OCI-LY1 (cell line): ENCODE data around the gene MINK1.

Experiments used
- H2AFZ ChIP-seq: fragments of 200-600 bp; sonication (generic), shearing (Covaris generic); 2 replicates; pipeline ENCODE4 v1.6.0; 2014; ENCODE audit warnings: antibody characterized with exemption, mild to moderate bottlenecking, low read length
- H3F3A ChIP-seq: fragments of 200-600 bp; sonication (generic), shearing (Covaris generic); 2 replicates; pipeline ENCODE4 v1.6.0; 2014; ENCODE audit warnings: mild to moderate bottlenecking, antibody characterized with exemption, low read length, moderate library complexity; ENCODE audit not compliant: insufficient read depth
- H3K27ac ChIP-seq: fragments of 200-600 bp; sonication (generic); 2 replicates; pipeline ENCODE4 v1.5.1; 2014; ENCODE audit warnings: low read length, mixed run types, mild to moderate bottlenecking, low read depth; ENCODE audit not compliant: poor library complexity, severe bottlenecking
- H3K27me3 ChIP-seq: fragments of 200-600 bp; sonication (generic); 2 replicates; pipeline ENCODE4 v1.6.0; 2014; ENCODE audit warnings: antibody characterized with exemption, mild to moderate bottlenecking, low read length, moderate library complexity; ENCODE audit not compliant: insufficient read depth
- H3K36me3 ChIP-seq: fragments of 200-600 bp; sonication (generic); 2 replicates; pipeline ENCODE4 v1.6.1; 2014; ENCODE audit warnings: mild to moderate bottlenecking, antibody characterized with exemption, low read length, moderate library complexity, mixed read lengths; ENCODE audit not compliant: insufficient read depth
- H3K4me1 ChIP-seq: fragments of 200-600 bp; sonication (generic); 2 replicates; pipeline ENCODE4 v1.5.1; 2014; ENCODE audit warnings: mild to moderate bottlenecking, low read length, moderate library complexity; ENCODE audit not compliant: insufficient read depth, severe bottlenecking
- H3K4me2 ChIP-seq: fragments of 200-600 bp; sonication (generic), shearing (Covaris generic); 2 replicates; pipeline ENCODE4 v1.6.1; 2014; ENCODE audit warnings: low read length
- H3K4me3 ChIP-seq: fragments of 200-600 bp; sonication (generic); 2 replicates; pipeline ENCODE4 v1.5.1; 2014; ENCODE audit warnings: low read length, low read depth, mild to moderate bottlenecking, mixed read lengths; ENCODE audit not compliant: poor library complexity, severe bottlenecking
- H3K79me2 ChIP-seq: fragments of 200-600 bp; shearing (Covaris generic); 2 replicates; pipeline ENCODE4 v1.6.1; 2016; ENCODE audit warnings: mixed run types, low read length, mixed read lengths; ENCODE audit not compliant: insufficient read depth
- H3K9ac ChIP-seq: fragments of 200-600 bp; sonication (generic), shearing (Covaris generic); 2 replicates; pipeline ENCODE4 v1.6.1; 2014; ENCODE audit warnings: mild to moderate bottlenecking, low read length, mixed read lengths
- H3K9me2 ChIP-seq: fragments of 200-600 bp; sonication (generic), shearing (Covaris generic); 2 replicates; pipeline ENCODE4 v1.6.1; 2014; ENCODE audit warnings: low read depth, mild to moderate bottlenecking, low read length, mixed read lengths
- H3K9me3 ChIP-seq: fragments of 200-600 bp; shearing (Covaris generic); 2 replicates; pipeline ENCODE4 v1.6.1; 2014; ENCODE audit warnings: low read length, mixed read lengths
- H4K20me1 ChIP-seq: fragments of 200-600 bp; sonication (generic), shearing (Covaris generic); 2 replicates; pipeline ENCODE4 v1.6.0; 2016; ENCODE audit warnings: mild to moderate bottlenecking, low read length; ENCODE audit not compliant: insufficient read depth
- CTCF ChIP-seq: fragments of 200-600 bp; sonication (generic), shearing (Covaris generic); IDR thresholded peaks from 2 replicates; pipeline ENCODE4 v1.5.1; 2017; ENCODE audit warnings: mild to moderate bottlenecking, antibody characterized with exemption, low read length, moderate library complexity, mixed read lengths
- EZH2 ChIP-seq: fragments of 200-600 bp; sonication (generic), shearing (Covaris generic); IDR thresholded peaks from 2 replicates; pipeline ENCODE4 v1.8.0; 2017; ENCODE audit warnings: borderline replicate concordance, mixed run types, mild to moderate bottlenecking, antibody characterized with exemption, low read length, moderate library complexity, mixed read lengths

MINK1 gene

GRCh38 chr17:4872786-4873185 is 39.6 kb downstream of the MINK1 start:
- Histone ChIP-seq H3K9me2 (no peaks in the 10 kb centered on the region), H3K36me3 (no peaks in the 10 kb centered on the region; the same call in 1 of the 2 replicates), H4K20me1 (no peaks in the 10 kb centered on the region), H3K27ac (no peak overlapping the region), H3K27me3 (no peaks in the 10 kb centered on the region), H3K9ac (no peak overlapping the region), H3K4me2 (no peak overlapping the region), H3F3A (no peaks in the 10 kb centered on the region), H3K79me2 (no peaks in the 10 kb centered on the region), H3K9me3 (no peaks in the 10 kb centered on the region), H3K4me3 (no peak overlapping the region), H2AFZ (no peak overlapping the region), H3K4me1 (no peaks in the 10 kb centered on the region)
- no peak for TF ChIP-seq EZH2
- TF ChIP-seq CTCF = no peak

- TF ChIP-seq EZH2 (no peak), CTCF (no peak)
- no peak overlapping the region for H3K27ac ChIP-seq
Observed at GRCh38 chr17:4877089-4877488, 43.9 kb downstream of the MINK1 start.

GRCh38 chr17:4879601-4880000 is 46.5 kb downstream of the MINK1 start:
- H3K9me3 ChIP-seq = no peaks in the 10 kb centered on the region
- no peaks in the 10 kb centered on the region for H3K79me2 ChIP-seq
- no peak for TF ChIP-seq EZH2
- no peak for TF ChIP-seq CTCF
- peaks cover 12% of the 10 kb centered on the region; the same call in 1 of the 2 replicates for H3K36me3 ChIP-seq
- H3F3A ChIP-seq = 0 out of 2 replicates have a peak, but pooled peaks cover 2% of the 10 kb centered on the region
- no peak overlapping the region for H3K27ac ChIP-seq
- H3K27me3 ChIP-seq = no peaks in the 10 kb centered on the region
- H4K20me1 ChIP-seq = no peaks in the 10 kb centered on the region
- H2AFZ ChIP-seq = no peak overlapping the region
- H3K4me2 ChIP-seq = no peak overlapping the region
- H3K4me3 ChIP-seq = no peak overlapping the region
- H3K4me1 ChIP-seq = no peaks in the 10 kb centered on the region
- H3K9me2 ChIP-seq = no peaks in the 10 kb centered on the region
- no peak overlapping the region for H3K9ac ChIP-seq

More at GRCh38 chr17:4877089-4877488, 43.9 kb downstream of the MINK1 start:
- no peak overlapping the region for H3K4me2 ChIP-seq
- no peaks in the 10 kb centered on the region for H3K9me2 ChIP-seq
- no peak overlapping the region for H3K9ac ChIP-seq
- H2AFZ ChIP-seq = no peak overlapping the region
- no peaks in the 10 kb centered on the region for H3K27me3 ChIP-seq
- H3K9me3 ChIP-seq = no peaks in the 10 kb centered on the region
- H3K36me3 ChIP-seq = peaks cover 4% of the 10 kb centered on the region; the same call in 1 of the 2 replicates
- no peaks in the 10 kb centered on the region for H3K79me2 ChIP-seq
- no peak overlapping the region for H3K4me3 ChIP-seq
- no peaks in the 10 kb centered on the region for H3F3A ChIP-seq
- H4K20me1 ChIP-seq = no peaks in the 10 kb centered on the region
- no peaks in the 10 kb centered on the region for H3K4me1 ChIP-seq
